Inflammatory macrophage (primary cell): Measurements from ENCODE around the gene IPO7.
"Not testable (repeated sequence)": the region's sequence is repeated elsewhere in the genome, so short reads cannot be mapped to it uniquely, and the experiment has no call there.

ENCODE experiments used
- DNase-seq, 2 donors: peaks; one replicate each; pipeline ENCODE4 v3.0.0-alpha.2; 2020 to 2022
- total RNA-seq, 18 experiments: gene quantifications; one replicate each; lab custom pipeline; 2026; ENCODE audit warnings: mixed read lengths in 6 of 18, inconsistent platforms in 2 of 18; lab: John Stamatoyannopoulos, UW

Gene IPO7
- 149 to 322 (median 236) reads per million in 18 experiments for total RNA-seq

DNA sequence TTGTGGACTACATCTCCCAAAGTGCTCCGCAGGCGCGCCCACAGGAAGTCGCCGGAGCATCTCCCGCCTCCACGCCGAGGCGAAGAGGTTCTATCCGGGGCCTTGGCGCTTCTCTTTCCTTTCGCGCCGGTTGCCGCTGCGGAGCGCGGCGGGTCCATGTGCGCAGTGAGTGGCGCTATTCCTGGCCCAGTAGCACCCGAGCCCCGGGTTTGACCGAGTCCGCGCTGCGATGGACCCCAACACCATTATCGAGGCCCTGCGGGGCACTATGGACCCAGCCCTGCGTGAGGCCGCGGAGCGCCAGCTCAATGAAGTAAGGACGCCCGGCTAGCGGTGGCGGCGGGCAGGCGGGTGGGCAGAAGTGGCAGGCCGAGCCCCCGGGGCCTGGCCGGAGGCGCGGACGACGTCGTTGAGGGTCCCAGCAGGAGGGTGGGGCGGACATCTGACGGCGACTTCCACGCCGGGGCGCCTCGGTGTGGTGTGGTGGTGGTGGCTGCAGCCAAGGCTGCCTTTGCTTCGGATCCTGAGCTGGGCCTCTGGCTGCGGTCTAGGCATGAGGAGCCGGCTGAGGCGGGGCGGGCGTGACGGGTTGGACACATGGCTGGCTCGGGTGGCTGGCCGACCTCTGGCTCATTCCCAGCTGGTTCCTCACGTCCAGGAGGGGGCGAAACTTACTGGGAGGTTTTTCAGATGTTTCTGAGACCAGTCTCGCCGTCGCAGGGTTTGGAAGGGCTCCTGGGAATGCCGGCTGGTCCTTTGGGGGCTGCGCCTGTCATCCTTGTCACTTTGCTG, at the start of gene IPO7:
IPO7 (plus strand) TSS at position 118 of the 792 bp plus-strand sequence; CDS start at position 230, 112 bp downstream.
- DNase-seq = peak; percentile 92 to 96

GRCh38 chr11:9341638-9342178, 42.7 kb upstream of the IPO7 start:
- DNase-seq = no peak

DNA sequence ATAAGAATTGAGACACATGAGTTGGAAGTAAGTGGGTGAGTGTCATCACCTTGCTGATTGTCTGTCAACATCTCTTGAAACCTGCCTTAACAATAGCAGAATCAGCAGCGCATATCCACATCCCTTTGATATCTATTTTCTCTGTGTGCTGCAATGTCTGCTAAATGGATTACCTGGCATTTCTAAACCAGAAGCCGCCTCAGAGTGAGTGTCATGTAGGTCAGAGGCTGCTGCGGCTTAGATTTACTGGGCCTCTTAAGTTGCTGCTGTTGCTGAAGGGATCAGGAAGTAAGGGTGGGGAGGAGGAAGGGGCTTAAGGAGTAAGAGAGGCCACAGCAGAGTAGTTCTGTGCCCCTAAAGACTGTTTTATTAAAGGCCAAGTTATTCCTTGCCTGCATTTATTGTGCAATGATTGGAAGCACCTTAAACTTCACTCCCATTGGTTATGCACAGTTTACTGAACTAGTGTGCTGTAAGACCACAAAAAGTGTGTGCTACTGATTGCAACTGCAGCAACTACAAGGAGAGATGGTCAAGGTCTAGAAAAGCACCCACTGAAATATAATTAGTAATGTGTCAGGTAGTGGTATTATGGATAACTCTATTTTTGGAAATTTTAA, 40.3 kb upstream of the IPO7 start:
- no peak for DNase-seq

GRCh38 chr11:9347100-9347499, 37.4 kb upstream of the IPO7 start:
- DNase-seq = no peak

GRCh38 chr11:9347779-9348178, 36.7 kb upstream of the IPO7 start:
- not testable (repeated sequence) for DNase-seq

DNA sequence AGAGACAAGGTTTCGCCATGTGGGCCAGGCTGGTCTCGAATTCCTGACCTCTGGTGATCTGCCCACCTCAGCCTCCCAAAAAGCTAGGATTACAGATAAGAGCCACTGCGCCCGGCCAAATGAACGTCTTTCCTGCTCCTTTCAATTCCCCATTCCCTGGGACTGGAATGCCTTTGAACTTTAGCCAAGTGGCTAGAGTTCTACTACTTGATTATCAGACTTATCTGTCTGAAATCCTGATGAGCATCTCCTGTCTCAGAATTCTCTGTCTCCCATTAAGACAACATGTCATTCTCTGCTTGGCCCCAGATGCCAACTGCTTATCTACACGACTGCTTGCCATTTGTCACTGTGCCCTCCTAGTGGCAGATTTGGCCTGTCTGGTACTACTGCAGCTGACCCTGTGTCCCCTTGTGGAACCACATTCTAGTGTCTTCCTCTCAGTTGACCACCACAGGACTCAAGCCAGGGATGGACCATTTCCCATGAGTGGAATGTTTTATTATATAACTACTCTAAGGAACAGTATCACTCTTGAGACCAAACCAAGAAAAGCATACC, 33.1 kb upstream of the IPO7 start:
- no peak for DNase-seq

DNA sequence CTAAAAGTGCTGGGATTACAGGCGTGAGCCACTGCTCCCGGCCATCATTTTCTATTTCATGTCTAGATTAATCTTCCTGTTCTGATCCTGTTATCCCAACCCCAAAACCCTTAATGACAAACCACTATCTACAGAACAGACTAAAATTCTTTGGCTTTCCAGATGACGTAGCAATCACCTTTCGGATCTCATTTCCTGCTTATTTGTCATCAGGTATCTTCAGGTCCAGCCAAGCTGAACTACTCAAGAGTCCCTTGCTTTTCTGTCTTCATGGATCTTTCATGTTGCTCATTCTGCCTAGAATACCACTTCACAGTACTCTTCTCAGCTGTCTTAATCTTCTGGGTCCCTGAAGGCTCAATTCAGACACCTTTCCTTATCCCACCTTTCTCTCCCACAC, 27.4 kb upstream of the IPO7 start:
- no peak for DNase-seq

DNA sequence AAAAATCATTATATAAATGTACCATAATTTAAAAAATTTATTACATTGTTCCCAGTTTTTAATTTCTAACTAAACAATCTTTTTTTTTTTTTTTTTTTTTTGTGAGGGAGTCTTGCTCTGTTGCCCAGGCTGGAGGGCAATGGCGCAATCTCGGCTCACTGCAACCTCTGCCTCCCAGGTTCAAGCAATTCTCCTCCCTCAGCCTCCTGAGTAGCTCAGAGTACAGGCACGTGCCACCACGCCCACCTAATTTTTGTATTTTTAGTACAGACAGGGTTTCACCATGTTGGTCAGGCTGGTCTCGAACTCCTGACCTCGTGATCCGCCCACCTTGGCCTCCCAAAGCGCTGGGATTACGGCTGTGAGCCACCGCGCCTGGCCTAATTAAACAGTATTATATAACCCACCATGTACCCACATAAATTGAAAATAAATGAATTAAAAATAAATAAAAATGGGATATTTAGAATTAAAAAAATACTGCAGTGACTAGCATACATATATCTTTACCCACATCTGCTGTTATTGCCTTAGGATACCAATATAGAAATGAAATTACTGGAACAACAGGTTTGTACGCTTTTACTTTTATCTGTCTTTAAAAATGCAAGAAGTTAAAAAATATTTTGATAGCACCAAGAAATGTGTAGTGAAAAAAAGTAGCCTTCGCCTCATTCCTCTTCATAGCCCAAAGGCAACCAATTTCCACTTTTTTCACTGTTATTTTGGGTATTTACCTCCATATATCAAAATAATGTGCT, 23.4 kb upstream of the IPO7 start:
- not testable (repeated sequence) for DNase-seq

DNA sequence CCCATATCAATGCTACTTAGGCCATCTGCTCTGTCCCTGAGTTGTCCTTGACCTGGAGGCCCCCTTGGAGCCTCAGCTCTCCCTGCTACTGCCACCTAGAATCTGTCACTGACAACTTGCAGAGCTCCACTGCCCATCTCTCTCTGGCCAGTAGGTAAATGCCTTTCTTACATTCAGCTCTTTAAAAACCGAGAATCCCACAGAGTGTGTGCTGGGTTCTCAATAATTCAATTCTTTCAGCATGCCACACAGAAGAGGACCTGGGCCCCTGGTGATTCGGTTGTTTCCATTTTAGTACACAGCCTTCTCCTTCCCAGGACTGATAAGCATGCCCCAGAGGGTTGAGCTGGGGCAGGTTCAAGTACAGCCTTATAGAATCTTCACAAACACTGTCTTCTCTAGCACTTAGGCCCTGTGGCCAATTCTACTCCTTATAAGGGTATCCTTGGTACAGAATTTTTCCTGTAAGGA, 22.0 kb upstream of the IPO7 start:
- DNase-seq = no peak

GRCh38 chr11:9363954-9364912, 20.2 kb upstream of the IPO7 start:
- peak; percentile 97 to 98 for DNase-seq

- no peak for DNase-seq
Observed at GRCh38 chr11:9367551-9367950, 16.9 kb upstream of the IPO7 start.

- no peak for DNase-seq
Observed at GRCh38 chr11:9377036-9377435, 7.4 kb upstream of the IPO7 start.

- no peak for DNase-seq
Observed at GRCh38 chr11:9379041-9379440, 5.4 kb upstream of the IPO7 start.

DNA sequence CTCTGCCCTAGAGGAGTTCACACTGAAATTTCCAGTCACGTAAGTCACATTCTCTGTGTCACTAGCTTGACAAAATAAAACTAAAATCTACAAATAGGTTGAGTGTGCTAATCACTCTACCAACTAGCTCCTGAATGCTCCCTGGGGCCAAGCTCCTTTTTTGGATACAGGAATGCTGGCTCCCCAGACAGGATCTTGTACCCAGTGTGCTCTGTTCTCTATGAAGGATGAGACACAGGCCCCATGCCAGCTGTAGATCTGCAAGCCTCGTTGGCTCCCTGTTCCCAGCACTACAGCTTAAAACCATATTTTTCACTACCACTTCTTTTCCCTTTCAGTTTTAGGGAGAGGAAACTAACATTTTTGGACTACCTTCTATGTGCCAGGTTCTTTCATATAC, 3.7 kb upstream of the IPO7 start:
- DNase-seq = no peak

- peak in 1 of 2 donors; percentile 76 for DNase-seq
Observed at GRCh38 chr11:9385327-9385899, 961 bp downstream of the IPO7 start.

- no peak for DNase-seq
Observed at GRCh38 chr11:9386086-9386485, 1.6 kb downstream of the IPO7 start.

DNA sequence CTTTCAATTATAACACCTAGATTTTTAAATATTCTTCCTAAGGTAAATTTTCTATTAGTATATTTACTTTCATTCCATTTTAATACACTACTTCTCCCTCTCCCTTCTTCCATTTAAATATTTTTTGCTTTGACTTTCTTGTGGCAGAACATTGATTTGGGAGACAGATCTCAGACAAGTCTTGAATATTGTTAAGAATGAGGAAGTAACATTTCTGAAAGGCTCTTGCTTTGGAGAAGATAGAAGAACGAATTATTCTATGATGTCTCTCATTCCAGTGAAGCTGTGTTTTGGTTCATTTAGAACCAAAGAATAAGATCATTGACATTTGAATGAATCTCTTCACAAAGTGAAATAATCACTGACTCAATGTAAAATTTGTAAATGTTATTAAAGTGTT, 2.4 kb downstream of the IPO7 start:
- peak in 1 of 2 donors; percentile 7 for DNase-seq

GRCh38 chr11:9396310-9396709, 11.9 kb downstream of the IPO7 start:
- DNase-seq = no peak

GRCh38 chr11:9396752-9397151, 12.3 kb downstream of the IPO7 start:
- no peak for DNase-seq

DNA sequence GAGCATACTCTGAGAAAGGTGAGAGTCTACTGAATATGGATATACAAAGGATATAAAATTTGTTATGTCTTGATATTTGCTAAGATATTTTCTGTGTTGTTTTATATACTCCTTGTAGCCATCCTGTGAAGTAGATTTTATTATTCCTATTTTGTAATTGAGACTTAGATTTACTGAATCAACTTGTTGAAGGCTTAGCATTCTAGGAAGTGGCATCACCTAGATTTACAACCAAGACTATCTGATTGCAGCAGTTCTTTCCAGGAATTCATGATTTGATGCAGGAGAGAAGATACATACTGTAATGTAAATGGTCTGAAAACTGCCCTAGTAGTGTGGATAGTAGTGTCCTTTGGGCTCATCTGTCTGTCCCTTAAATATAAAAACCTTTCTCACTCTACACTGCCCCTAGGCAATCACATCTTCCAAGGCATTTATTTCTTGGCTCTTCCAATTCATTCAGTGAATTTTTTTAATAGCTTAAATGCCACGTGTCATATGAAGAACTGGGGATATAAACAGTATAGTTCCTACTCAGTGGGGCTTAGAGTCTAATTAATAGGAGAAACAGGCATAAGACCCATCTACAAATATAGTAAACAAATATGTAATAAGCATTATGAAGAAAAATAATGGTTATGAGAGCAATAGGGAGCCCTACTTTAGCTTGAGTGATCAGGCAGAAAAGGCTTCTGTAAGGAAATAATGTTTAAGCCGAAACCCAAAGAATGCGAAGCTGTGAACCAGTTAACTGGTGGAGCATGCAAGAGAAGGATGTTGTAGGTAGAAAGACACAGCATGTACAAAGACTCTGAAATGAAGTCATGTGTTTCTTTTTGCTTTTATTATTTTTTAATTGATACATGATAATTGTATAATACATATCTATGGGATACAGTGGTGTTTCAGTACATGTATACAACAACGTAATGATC, 13.6 kb downstream of the IPO7 start:
- no peak for DNase-seq
